HepG2 (cell line): ENCODE data around the gene MGA. TPM values are rescaled to one million over a fixed set of nuclear protein-coding genes. Genes with fewer than 3 reads are reported as not detected.

Source experiments
- DNMT3B ChIP-seq: conservative IDR thresholded peaks from 2 replicates; pipeline ENCODE4 v1.6.1; 2016; ENCODE audit warnings: missing biosample characterization, control low read depth
- E2F2 ChIP-seq: sonication (generic); formaldehyde crosslinking; IDR thresholded peaks from 2 replicates; pipeline ENCODE4 v1.4.0; 2020; ENCODE audit warnings: missing genetic modification reagents, borderline replicate concordance
- SALL2 ChIP-seq: sonication (generic); formaldehyde crosslinking; IDR thresholded peaks from 2 replicates; pipeline ENCODE4 v1.8.1; 2023; ENCODE audit warnings: mild to moderate bottlenecking, missing genetic modification reagents, inconsistent platforms
- TCF12 ChIP-seq, 2 experiments: fragments of 450-650 bp in 1 of 2; sonication (generic) in 1 of 2; formaldehyde crosslinking in 1 of 2; IDR thresholded peaks; 2 replicates each; pipeline versions ENCODE4 v1.6.1 to v1.8.0; 2017 to 2022; ENCODE audit warnings: antibody characterized with exemption in 1 of 2, mild to moderate bottlenecking in 1 of 2, missing genetic modification reagents in 1 of 2, moderate library complexity in 1 of 2
- TRIM22 ChIP-seq: fragments of 450-650 bp; IDR thresholded peaks from 2 replicates; pipeline ENCODE4 v1.6.1; 2017
- XRCC5 ChIP-seq: fragments of 200-400 bp; formaldehyde crosslinking; optimal IDR thresholded peaks from 2 replicates; pipeline ENCODE3; 2017; ENCODE audit warnings: mild to moderate bottlenecking, low read length
- ZNF143 ChIP-seq: sonication (generic); formaldehyde crosslinking; IDR thresholded peaks from 2 replicates; pipeline ENCODE4 v1.4.0; 2020; ENCODE audit warnings: missing genetic modification reagents
- ZNF205 ChIP-seq: IDR thresholded peaks from 2 replicates; pipeline ENCODE4 v1.6.1; 2018; ENCODE audit warnings: missing biosample characterization, missing genetic modification reagents
- ZNF276 ChIP-seq: sonication (generic); formaldehyde crosslinking; IDR thresholded peaks from 2 replicates; pipeline ENCODE4 v1.4.0; 2020; ENCODE audit warnings: mild to moderate bottlenecking, low read depth, missing genetic modification reagents
- ZNF281 ChIP-seq: sonication (generic); formaldehyde crosslinking; IDR thresholded peaks from 2 replicates; pipeline ENCODE4 v1.4.0; 2020; ENCODE audit warnings: missing genetic modification reagents, borderline replicate concordance
- ZNF574 ChIP-seq: sonication (generic); formaldehyde crosslinking; IDR thresholded peaks from 2 replicates; pipeline ENCODE4 v1.4.0; 2020; ENCODE audit warnings: missing genetic modification reagents
- ZNF691 ChIP-seq: sonication (generic); formaldehyde crosslinking; IDR thresholded peaks from 2 replicates; pipeline ENCODE4 v1.4.0; 2020; ENCODE audit warnings: missing genetic modification reagents, low read depth, mild to moderate bottlenecking, borderline replicate concordance
- ZNF883 ChIP-seq: sonication (generic); formaldehyde crosslinking; IDR thresholded peaks from 2 replicates; pipeline ENCODE4 v1.5.1; 2020; ENCODE audit warnings: mild to moderate bottlenecking, missing genetic modification reagents; ENCODE audit errors: not compliant biosample characterization
- ZSCAN12 ChIP-seq: sonication (generic); formaldehyde crosslinking; IDR thresholded peaks from 2 replicates; pipeline ENCODE4 v1.9.0; 2021; ENCODE audit warnings: mild to moderate bottlenecking, missing genetic modification reagents
- ZSCAN21 ChIP-seq: sonication (generic); formaldehyde crosslinking; IDR thresholded peaks from 2 replicates; pipeline ENCODE4 v1.8.0; 2022; ENCODE audit warnings: mild to moderate bottlenecking, missing genetic modification reagents, moderate library complexity, borderline replicate concordance
- ZSCAN30 ChIP-seq: sonication (generic); formaldehyde crosslinking; IDR thresholded peaks from 2 replicates; pipeline ENCODE4 v1.5.0; 2020; ENCODE audit warnings: mild to moderate bottlenecking, missing genetic modification reagents
- polyA plus RNA-seq, 8 experiments: library from polyadenylated mRNA; depleted of rRNA in 3 of 8; stranded (reverse) in 7 of 8; unstranded in 1 of 8; fragments of >200 nt; fragmentation: Illumina TruSeq in 4 of 8; extraction: Trizol in 4 of 8; gene quantifications; 2 replicates each; pipeline versions ENCODE4 v1.2.1 to v1.2.3, GENCODE V29; 2011 to 2016; ENCODE audit warnings: low read depth in 4 of 8, missing spikeins in 1 of 8, mixed read lengths in 1 of 8; ENCODE audit not compliant: insufficient read depth in 1 of 8
- total RNA-seq, 5 experiments: library from RNA; depleted of rRNA; stranded (reverse); fragments of >200 nt; fragmentation: Illumina TruSeq; extraction: Trizol; gene quantifications; 2 replicates each; pipeline ENCODE4 v1.2.3, GENCODE V29; 2016; ENCODE audit warnings: low read depth in 1 of 5

Gene MGA
- total and polyA plus RNA-seq, 2 of the 13 experiments (the other 11 are each of a cell fraction or from before 2014, with no cell fraction given), result 5.3 to 59.0 TPM

GRCh38 chr15:41660235-41661077, at the start of gene MGA (continued):
- TF ChIP-seq ZNF276 (peak; percentile 75; the same call in 1 of the 2 replicates), DNMT3B (CRISPR knock-in tag) (no peak; the same call in 1 of the 2 replicates), ZNF143 (0 out of 2 replicates have a peak, but pooled peaks have one; percentile 34), ZNF281 (CRISPR knock-in tag) (peak; percentile 70; the same call in 1 of the 2 replicates), ZNF883 (no peak), ZSCAN12 (CRISPR knock-in tag) (no peak), ZNF691 (CRISPR knock-in tag) (0 out of 2 replicates have a peak, but pooled peaks have one; percentile 60), ZNF205 (CRISPR knock-in tag) (no peak), ZSCAN21 (CRISPR knock-in tag) (peak; percentile 87), E2F2 (CRISPR knock-in tag) (peak; percentile 90; the same call in 1 of the 2 replicates), SALL2 (CRISPR knock-in tag) (peak; percentile 93), ZSCAN30 (CRISPR knock-in tag) (no peak), TCF12 (IDR thresholded peaks at IDR 0.05) (no peak), TCF12 (CRISPR knock-in tag; IDR thresholded peaks at IDR 0.05) (peak; percentile 46; the same call in 1 of the 2 replicates), ZNF574 (CRISPR knock-in tag) (peak; percentile 78), TRIM22 (no peak), XRCC5 (peak; percentile 9)
